ENCODE results near the gene POLG2. TPM values are rescaled to one million over a fixed set of nuclear protein-coding genes. Genes with fewer than 3 reads are reported as not detected.
"Not testable (repeated sequence)": the region's sequence is repeated elsewhere in the genome, so short reads cannot be mapped to it uniquely, and the experiment has no call there.

POLG2 gene
- total and polyA plus RNA-seq, 2 experiments from 2014 or later: 17.0 to 22.2 TPM

GRCh38 chr17:64443086-64443760, 53.6 kb downstream of the POLG2 start:
- H3K27ac ChIP-seq: no peak overlapping the region
- no peak overlapping the region for H3K4me3 ChIP-seq
- no peaks in the 10 kb centered on the region for H3K27me3 ChIP-seq
- DNase-seq (ENCODE audit: low read depth in 1 of 2, low spot score in 1 of 2): no peak
- no peaks in the 10 kb centered on the region for H3K4me1 ChIP-seq (ENCODE audit: low read depth)
- no peak for TF ChIP-seq CTCF (IDR thresholded peaks at IDR 0.05; ENCODE audit: low read depth, low read length)
- no peaks in the 10 kb centered on the region for H3K9me3 ChIP-seq (ENCODE audit: low read depth)
- no peaks in the 10 kb centered on the region for H3K36me3 ChIP-seq

- Histone ChIP-seq H3K27ac (no peak overlapping the region), H3K36me3 (no peaks in the 10 kb centered on the region), H3K27me3 (no peaks in the 10 kb centered on the region), H3K4me3 (no peak overlapping the region), H3K4me1 (ENCODE audit: low read depth) (no peaks in the 10 kb centered on the region), H3K9me3 (ENCODE audit: low read depth) (no peaks in the 10 kb centered on the region)
- DNase-seq (ENCODE audit: low read depth in 1 of 2, low spot score in 1 of 2): no peak
- TF ChIP-seq CTCF (IDR thresholded peaks at IDR 0.05; ENCODE audit: low read depth, low read length): no peak
Measured at GRCh38 chr17:64442541-64442971, 54.3 kb downstream of the POLG2 start.

DNA sequence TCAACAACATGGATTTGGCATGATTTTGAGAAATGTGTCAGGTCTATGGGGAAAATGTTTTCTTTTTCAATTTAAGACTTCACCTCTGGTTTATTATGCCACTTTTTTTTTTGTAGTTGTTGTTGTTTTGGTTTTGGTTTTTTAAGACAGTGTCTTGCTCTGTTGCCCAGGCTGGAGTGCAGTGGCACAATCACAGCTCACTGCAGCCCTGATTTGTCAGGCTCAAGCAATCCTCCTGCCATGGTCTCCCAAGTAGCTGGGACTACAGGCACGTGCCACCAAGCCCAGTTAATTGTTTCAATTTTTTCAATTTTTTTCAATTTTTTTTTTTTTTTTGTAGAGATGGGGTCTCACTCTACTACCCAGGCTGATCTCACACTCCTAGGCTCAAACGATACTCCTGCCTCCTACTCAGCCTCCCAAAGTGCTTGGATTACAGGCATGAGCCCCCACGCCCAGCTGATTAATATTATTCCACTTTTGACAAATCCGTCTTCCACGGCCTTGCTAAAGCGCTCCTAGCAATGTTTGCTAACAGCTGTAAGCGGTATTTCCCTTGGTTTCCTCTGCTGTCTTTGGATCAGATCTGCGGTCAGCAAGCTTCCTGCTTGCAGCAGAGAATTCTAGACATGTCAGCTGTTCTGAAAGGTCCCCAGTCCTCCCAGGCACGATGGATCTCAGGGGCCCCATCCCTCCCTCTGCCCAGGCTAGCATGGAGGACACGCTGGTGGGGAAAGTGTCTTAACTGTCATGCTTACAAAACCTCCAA, 54.9 kb downstream of the POLG2 start:
- no peaks in the 10 kb centered on the region for H3K4me1 ChIP-seq (ENCODE audit: low read depth)
- no peaks in the 10 kb centered on the region for H3K27me3 ChIP-seq
- no peaks in the 10 kb centered on the region for H3K36me3 ChIP-seq
- H3K27ac ChIP-seq: no peak overlapping the region
- no peak for TF ChIP-seq CTCF (IDR thresholded peaks at IDR 0.05; ENCODE audit: low read depth, low read length)
- no peaks in the 10 kb centered on the region for H3K9me3 ChIP-seq (ENCODE audit: low read depth)
- peak in 1 of 2 donors; percentile 89 for DNase-seq (ENCODE audit: low read depth in 1 of 2, low spot score in 1 of 2)
- H3K4me3 ChIP-seq: no peak overlapping the region

DNA sequence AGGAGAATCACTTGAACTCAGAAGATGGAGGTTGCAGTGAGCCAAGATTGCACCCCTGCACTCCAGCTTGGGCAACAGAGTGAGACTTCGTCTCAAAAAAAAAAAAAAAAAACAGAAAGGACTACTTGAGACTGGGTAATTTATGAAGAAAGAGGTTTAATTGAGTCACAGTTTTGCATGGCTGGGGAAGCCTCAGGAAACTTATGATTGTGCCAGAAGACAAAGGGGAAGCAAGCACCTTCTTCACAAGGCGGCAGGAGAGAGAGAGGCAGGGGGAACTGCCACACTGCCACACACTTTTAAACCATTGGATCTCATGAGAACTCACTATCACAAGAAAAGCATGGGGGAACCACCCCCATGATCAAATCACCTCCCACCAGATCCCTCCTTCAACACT, 56.9 kb downstream of the POLG2 start:
- TF ChIP-seq CTCF (IDR thresholded peaks at IDR 0.05; ENCODE audit: low read depth, low read length): no peak
- DNase-seq (ENCODE audit: low read depth in 1 of 2, low spot score in 1 of 2): no peak
- Histone ChIP-seq H3K4me3 (no peak overlapping the region), H3K27ac (no peak overlapping the region), H3K27me3 (no peaks in the 10 kb centered on the region), H3K4me1 (ENCODE audit: low read depth) (no peaks in the 10 kb centered on the region), H3K9me3 (ENCODE audit: low read depth) (no peaks in the 10 kb centered on the region), H3K36me3 (no peaks in the 10 kb centered on the region)

DNA sequence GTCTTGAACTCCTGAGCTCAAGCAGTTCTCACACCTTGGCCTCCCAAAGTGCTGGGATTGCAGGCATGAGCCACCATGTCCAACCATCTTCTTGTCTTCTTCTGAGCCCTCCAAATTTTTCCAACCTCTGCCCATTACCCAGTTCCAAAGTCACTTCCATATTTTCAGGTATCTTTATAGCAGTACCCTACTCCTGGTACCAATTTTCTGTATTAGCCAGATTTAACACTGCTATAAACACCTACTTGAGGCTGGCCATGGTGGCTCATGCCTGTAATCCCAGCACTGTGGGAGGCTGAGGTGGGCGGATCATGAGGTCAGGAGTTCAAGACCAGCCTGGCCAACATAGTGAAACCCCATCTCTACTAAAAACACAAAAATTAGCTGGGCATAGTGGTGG, 57.3 kb downstream of the POLG2 start:
- not testable (repeated sequence) for DNase-seq (ENCODE audit: low read depth in 1 of 2, low spot score in 1 of 2); H3K27ac ChIP-seq; H3K36me3 ChIP-seq; H3K4me1 ChIP-seq (ENCODE audit: low read depth); H3K27me3 ChIP-seq; H3K9me3 ChIP-seq (ENCODE audit: low read depth); H3K4me3 ChIP-seq

DNA sequence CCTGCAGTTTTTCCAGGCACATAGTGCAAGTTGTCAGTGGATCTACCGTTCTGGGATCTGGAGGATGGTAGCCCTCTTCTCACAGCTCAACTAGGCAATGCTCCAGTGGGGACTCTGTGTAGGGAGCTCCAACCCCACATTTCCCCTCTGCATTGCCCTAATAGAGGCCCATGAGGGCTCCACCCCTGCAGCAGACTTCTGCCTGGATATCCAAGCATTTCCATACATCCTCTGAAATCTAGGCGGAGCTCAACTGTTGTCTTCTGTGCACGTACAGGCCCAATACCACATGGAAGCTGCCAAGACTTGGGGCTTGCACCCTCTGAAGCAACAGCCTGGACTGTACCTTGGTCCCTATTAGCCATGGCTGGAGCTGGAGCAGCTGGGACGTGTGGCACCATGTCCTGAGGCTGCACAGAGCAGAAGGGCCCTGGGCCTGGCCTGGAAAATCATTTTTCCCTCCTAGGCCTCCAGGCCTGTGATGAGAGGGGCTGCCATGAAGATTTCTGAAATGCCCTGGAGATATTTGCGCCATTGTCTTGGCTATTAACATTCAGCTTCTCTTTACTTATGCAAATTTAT, 58.8 kb downstream of the POLG2 start:
- Histone ChIP-seq H3K4me3 (no peak overlapping the region), H3K4me1 (ENCODE audit: low read depth) (no peaks in the 10 kb centered on the region), H3K27ac (no peak overlapping the region), H3K9me3 (ENCODE audit: low read depth) (no peaks in the 10 kb centered on the region), H3K27me3 (no peaks in the 10 kb centered on the region), H3K36me3 (no peaks in the 10 kb centered on the region)
- TF ChIP-seq CTCF (IDR thresholded peaks at IDR 0.05; ENCODE audit: low read depth, low read length): no peak
- DNase-seq (ENCODE audit: low read depth in 1 of 2, low spot score in 1 of 2): no peak

All from cardiac muscle cell (in vitro differentiated cells and primary cell).